Raji (cell line): ENCODE results near the gene PTPN14.

Experiments
- POLR2A ChIP-seq: IDR thresholded peaks from 2 replicates; pipeline ENCODE4 v1.6.1; 2011; ENCODE audit warnings: low read depth, low read length, control low read depth; ENCODE audit not compliant: insufficient read depth

Gene PTPN14

DNA sequence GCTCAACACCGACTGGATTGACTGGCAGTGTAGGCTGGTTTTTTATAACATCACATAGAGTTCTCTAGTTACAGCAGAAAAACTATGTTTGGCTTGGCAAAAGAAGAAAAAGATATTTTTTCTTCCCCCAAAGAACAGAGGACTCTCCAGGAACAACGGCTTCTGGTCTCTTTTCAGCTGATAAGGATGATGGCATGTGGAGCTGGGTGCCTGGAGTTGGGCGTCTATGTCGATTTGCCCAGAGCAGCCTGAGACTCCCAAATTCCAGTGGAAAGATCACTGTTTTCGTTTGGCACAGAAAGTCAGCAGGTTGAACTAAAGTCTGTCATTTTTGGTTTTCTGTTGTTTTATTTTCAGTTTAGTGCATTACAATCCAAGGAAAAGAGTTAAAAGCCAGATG lies 179.3 kb downstream of the PTPN14 start:
- no peak for TF ChIP-seq POLR2A

GRCh38 chr1:214370615-214371014 lies 180.8 kb downstream of the PTPN14 start:
- TF ChIP-seq POLR2A = no peak

- no peak for TF ChIP-seq POLR2A
Measured at GRCh38 chr1:214369364-214369763, 182.0 kb downstream of the PTPN14 start.

GRCh38 chr1:214367841-214368240 lies 183.6 kb downstream of the PTPN14 start:
- TF ChIP-seq POLR2A = no peak

DNA sequence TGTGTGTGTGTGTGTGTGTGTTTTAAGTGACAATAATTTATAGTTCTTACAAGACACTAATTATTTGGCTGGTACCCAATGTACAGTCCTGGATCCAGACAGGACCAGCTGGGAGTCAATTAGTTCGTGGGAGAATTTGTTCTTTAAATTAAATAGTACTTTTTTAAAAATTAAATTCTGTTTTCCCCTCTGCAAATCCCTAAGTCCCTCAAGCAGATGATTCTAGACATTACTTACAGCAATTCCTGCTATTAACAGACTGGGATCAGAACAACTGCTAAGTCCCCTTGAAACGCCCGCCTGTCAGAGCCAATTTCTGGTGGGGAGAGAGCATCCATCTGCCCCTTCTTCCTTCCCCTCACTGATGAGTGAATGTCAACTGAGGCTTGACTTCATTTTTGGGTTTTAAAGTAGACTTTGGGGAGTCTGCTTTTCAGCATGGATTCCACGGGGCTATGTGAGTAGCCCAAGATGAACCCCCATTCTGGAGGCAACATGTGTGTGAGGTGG lies 186.6 kb downstream of the PTPN14 start:
- TF ChIP-seq POLR2A = no peak

DNA sequence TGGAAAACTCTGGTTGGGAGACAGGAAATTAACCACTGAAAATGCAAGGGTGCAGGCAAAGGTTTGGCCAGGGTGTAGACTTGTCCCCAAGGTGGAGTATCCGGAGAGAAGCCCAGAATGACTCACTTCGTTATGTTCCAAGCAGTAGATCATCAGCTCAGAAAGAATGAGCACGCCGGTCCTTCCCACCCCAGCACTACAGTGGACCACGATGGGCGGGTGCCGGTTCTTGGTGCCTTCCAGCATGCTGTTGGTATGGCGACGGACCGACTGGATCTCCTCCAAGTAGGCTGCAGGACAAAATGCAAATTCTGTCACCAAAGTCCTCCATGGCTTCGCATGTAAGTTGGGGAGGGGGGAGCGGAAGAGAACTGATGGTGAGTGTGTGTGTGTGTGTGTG lies 187.0 kb downstream of the PTPN14 start:
- TF ChIP-seq POLR2A = no peak

DNA sequence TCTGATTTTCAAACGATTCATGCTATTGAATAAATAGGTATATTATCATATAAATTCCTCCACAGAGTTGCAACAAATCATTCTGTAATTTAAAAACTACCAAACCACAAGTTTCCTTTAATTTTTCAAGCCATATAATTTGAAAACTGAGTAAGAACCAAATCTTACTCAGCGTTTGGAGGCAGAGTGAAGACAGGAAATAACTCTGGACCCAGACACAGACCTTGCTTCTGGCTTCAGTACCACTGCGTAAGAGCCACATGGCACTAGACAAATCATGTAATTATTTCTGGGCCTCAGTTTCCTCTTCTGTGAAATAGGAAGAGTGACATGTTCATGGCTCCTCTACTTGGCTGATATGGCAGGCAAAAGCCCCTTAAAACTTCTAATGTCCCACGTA lies 188.0 kb downstream of the PTPN14 start:
- no peak for TF ChIP-seq POLR2A

DNA sequence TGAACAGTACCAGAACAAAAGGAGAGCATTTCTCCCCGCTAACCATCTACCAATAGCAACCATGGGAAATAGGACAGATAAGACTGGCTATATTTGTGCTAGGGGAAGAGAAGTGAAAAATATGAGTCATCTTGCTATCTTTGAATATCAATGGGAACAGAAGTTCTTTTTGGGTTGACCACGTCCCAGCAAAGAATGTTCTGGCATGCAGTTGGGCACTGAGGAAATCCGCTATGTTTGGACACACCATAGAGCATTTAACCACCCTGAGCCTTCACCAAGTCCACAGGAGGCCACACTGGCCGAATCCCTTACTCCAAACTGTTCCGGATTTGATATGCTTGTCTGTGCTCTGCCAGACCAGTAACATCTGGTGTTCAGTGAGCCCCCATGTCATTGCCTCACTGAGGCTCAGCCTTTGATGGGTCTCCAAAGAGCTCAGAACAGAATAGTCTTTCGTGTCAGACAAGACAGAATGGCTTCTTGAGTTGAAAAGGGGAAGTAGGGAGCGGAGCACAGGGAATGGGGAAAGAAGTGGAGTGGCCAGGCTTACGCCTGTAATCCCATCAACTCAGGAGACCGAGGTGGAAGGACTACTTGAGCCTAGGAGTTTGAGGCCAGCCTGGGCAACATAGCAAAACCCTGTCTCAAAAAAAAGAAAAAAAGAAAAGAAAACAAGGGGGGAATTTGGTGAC lies 189.1 kb downstream of the PTPN14 start:
- no peak for TF ChIP-seq POLR2A

DNA sequence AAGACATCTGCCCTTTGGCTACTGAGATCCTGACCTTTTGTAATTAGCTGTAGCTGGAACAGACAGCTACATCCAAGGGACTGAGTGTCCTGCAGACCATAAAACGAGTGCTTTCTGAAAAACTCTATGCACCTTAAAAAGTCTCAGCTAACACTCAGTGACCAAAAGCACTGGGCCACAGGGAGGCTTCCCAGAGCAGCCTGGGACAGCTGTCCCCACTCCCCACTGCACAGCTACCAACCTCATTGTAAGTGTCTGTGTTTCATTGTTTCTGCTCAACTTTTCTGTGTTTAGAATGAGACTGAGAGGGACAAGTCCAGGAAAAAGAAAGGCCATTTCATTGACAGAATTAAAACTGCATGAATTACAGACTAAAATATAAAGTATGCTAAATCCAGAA lies 189.8 kb downstream of the PTPN14 start:
- TF ChIP-seq POLR2A = no peak

GRCh38 chr1:214360525-214361164 lies 190.8 kb downstream of the PTPN14 start:
- TF ChIP-seq POLR2A = no peak

GRCh38 chr1:214360116-214360515 lies 191.3 kb downstream of the PTPN14 start:
- no peak for TF ChIP-seq POLR2A

DNA sequence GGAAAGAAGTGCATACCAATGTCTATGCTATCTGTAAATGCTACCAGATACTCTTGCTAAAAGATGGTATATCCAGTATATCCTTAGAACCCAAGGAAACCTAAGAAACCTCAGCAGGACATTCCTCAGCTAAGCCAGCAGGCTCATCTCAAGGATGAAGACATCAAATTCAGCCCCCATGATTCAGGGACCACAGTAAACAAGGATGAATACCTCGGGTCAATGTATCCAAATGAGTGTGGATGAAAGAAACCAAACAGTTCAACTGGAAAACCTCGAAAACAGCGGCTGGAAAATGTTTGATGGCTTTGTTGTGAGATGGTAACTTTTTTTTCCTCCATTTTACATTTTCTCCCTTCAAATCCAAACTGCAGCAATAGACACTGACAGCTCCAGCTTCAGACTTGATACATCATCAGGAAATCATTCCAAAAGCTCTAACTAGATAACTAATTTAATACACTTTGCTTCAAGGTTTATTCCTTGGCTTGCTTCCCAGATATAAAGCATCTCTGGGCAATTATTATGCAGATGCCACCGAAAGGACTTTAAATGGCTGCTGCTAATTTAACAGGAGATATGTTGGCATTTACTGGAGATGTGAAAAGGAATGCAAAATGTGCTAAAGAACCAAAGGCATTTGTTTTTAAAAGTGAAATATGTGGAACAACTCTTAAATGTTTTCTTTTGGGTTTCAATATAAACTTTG lies 196.8 kb downstream of the PTPN14 start:
- TF ChIP-seq POLR2A = no peak

GRCh38 chr1:214352838-214353237 lies 198.6 kb downstream of the PTPN14 start:
- TF ChIP-seq POLR2A = no peak

GRCh38 chr1:214351551-214352277 lies 199.7 kb downstream of the PTPN14 start:
- no peak for TF ChIP-seq POLR2A

DNA sequence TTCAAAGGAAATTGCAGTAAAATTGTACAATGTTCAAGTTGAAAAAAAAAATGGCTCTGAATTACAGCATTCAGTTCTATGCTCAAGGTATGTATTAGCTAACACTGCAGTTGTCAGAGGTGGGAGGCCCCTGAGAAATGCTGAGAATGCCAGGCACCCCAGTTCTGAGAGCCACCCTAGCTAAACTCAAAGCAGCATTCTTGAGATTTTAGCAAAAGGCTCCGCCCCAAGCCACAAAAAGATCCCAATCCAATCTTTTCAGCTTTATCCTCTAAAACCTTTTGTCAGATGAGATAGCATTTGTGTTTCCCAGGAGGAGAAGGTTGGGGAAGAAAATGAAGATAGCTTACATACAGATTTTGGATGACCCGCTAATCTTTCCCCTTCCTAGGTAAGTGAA lies 201.6 kb downstream of the PTPN14 start:
- TF ChIP-seq POLR2A = no peak
